ENCODE results near the gene TAS2R8. TPM values are rescaled to one million over a fixed set of nuclear protein-coding genes. Genes with fewer than 3 reads are reported as not detected.
"Not testable (repeated sequence)": the region's sequence is repeated elsewhere in the genome, so short reads cannot be mapped to it uniquely, and the experiment has no call there.

TAS2R8 gene
- total RNA-seq, 1 donor from 2014 or later: not detected

- no peak for DNase-seq
- Mint-ChIP-seq H3K27me3 (ENCODE audit: unreplicated experiment) (no peaks in the 10 kb centered on the region), H3K9me3 (ENCODE audit: unreplicated experiment) (peaks cover 1% of the 10 kb centered on the region), H3K4me1 (ENCODE audit: low read depth, unreplicated experiment) (no peaks in the 10 kb centered on the region), H3K36me3 (ENCODE audit: unreplicated experiment) (no peaks in the 10 kb centered on the region), H3K4me3 (ENCODE audit: unreplicated experiment) (no peak overlapping the region), H3K27ac (ENCODE audit: unreplicated experiment) (no peak overlapping the region)
- no peak for TF ChIP-seq CTCF (IDR thresholded peaks at IDR 0.05; ENCODE audit: partially characterized antibody, unreplicated experiment)
Observed at GRCh38 chr12:10794222-10794621, 12.9 kb downstream of the TAS2R8 start.

- H3K27me3 Mint-ChIP-seq (ENCODE audit: unreplicated experiment); H3K9me3 Mint-ChIP-seq (ENCODE audit: unreplicated experiment); H3K4me1 Mint-ChIP-seq (ENCODE audit: low read depth, unreplicated experiment); H3K4me3 Mint-ChIP-seq (ENCODE audit: unreplicated experiment); DNase-seq; H3K27ac Mint-ChIP-seq (ENCODE audit: unreplicated experiment); H3K36me3 Mint-ChIP-seq (ENCODE audit: unreplicated experiment): not testable (repeated sequence)
Observed at GRCh38 chr12:10791769-10792168, 15.3 kb downstream of the TAS2R8 start.

- TF ChIP-seq CTCF (IDR thresholded peaks at IDR 0.05; ENCODE audit: partially characterized antibody, unreplicated experiment): no peak
- Mint-ChIP-seq H3K27ac (ENCODE audit: unreplicated experiment) (no peak overlapping the region), H3K4me1 (ENCODE audit: low read depth, unreplicated experiment) (peaks cover 7% of the 10 kb centered on the region), H3K4me3 (ENCODE audit: unreplicated experiment) (no peak overlapping the region), H3K27me3 (ENCODE audit: unreplicated experiment) (no peaks in the 10 kb centered on the region), H3K9me3 (ENCODE audit: unreplicated experiment) (no peaks in the 10 kb centered on the region), H3K36me3 (ENCODE audit: unreplicated experiment) (no peaks in the 10 kb centered on the region)
- no peak for DNase-seq
Observed at GRCh38 chr12:10783252-10783651, 23.8 kb downstream of the TAS2R8 start.

- Mint-ChIP-seq H3K9me3 (ENCODE audit: unreplicated experiment) (no peaks in the 10 kb centered on the region), H3K27me3 (ENCODE audit: unreplicated experiment) (no peaks in the 10 kb centered on the region), H3K36me3 (ENCODE audit: unreplicated experiment) (no peaks in the 10 kb centered on the region), H3K4me3 (ENCODE audit: unreplicated experiment) (no peak overlapping the region), H3K4me1 (ENCODE audit: low read depth, unreplicated experiment) (peaks cover 7% of the 10 kb centered on the region), H3K27ac (ENCODE audit: unreplicated experiment) (peak overlapping the region; percentile 31)
- DNase-seq: no peak
- TF ChIP-seq CTCF (IDR thresholded peaks at IDR 0.05; ENCODE audit: partially characterized antibody, unreplicated experiment): no peak
Observed at GRCh38 chr12:10779103-10779502, 28.0 kb downstream of the TAS2R8 start.

GRCh38 chr12:10771132-10771733, 35.9 kb downstream of the TAS2R8 start:
- H3K36me3 Mint-ChIP-seq (ENCODE audit: unreplicated experiment): no peaks in the 10 kb centered on the region
- H3K4me1 Mint-ChIP-seq (ENCODE audit: low read depth, unreplicated experiment): no peaks in the 10 kb centered on the region
- TF ChIP-seq CTCF (IDR thresholded peaks at IDR 0.05; ENCODE audit: partially characterized antibody, unreplicated experiment): peak; percentile 69
- DNase-seq: no peak
- H3K4me3 Mint-ChIP-seq (ENCODE audit: unreplicated experiment): no peak overlapping the region
- peaks cover 2% of the 10 kb centered on the region for H3K27me3 Mint-ChIP-seq (ENCODE audit: unreplicated experiment)
- no peaks in the 10 kb centered on the region for H3K9me3 Mint-ChIP-seq (ENCODE audit: unreplicated experiment)
- no peak overlapping the region for H3K27ac Mint-ChIP-seq (ENCODE audit: unreplicated experiment)

All from glutamatergic neuron (in vitro differentiated cells).